ENCODE results near the gene PGM1. TPM values are rescaled to one million over a fixed set of nuclear protein-coding genes. Genes with fewer than 3 reads are reported as not detected.

Gene PGM1
- total RNA-seq, 1 experiment from 2014 or later, result 111 TPM

GRCh38 chr1:63648689-63649088 is 55.5 kb downstream of the PGM1 start (continued):
- no peak for TF ChIP-seq ZNF532 (CRISPR knock-in tag; IDR thresholded peaks at IDR 0.05; ENCODE audit: borderline replicate concordance)

- peaks cover 60% of the 10 kb centered on the region for H3K36me3 Mint-ChIP-seq
- H3K27ac Mint-ChIP-seq, result no peak overlapping the region
- no peak overlapping the region for H3K4me3 Mint-ChIP-seq
- H3K4me1 Mint-ChIP-seq, result no peaks in the 10 kb centered on the region
- TF ChIP-seq PRDM15 (CRISPR knock-in tag; IDR thresholded peaks at IDR 0.05) (no peak), RORB (CRISPR knock-in tag; IDR thresholded peaks at IDR 0.05) (no peak), ZNF232 (CRISPR knock-in tag; IDR thresholded peaks at IDR 0.05) (no peak), E2F1 (CRISPR knock-in tag; IDR thresholded peaks at IDR 0.05) (no peak), ATF1 (CRISPR knock-in tag; IDR thresholded peaks at IDR 0.05) (no peak), ZNF512 (CRISPR knock-in tag; IDR thresholded peaks at IDR 0.05; ENCODE audit: borderline replicate concordance) (no peak), FOXP4 (CRISPR knock-in tag; IDR thresholded peaks at IDR 0.05) (no peak), CBFB (CRISPR knock-in tag; IDR thresholded peaks at IDR 0.05; ENCODE audit: low read depth) (no peak), NFYB (CRISPR knock-in tag; conservative IDR thresholded peaks at IDR 0.05; ENCODE audit: low read depth) (no peak)
- ChIA-PET CTCF (interaction anchor here (0.5 to 1.7 kb wide), 4 partner anchors 23 to 601 kb away, joined by 3 to 5 read pairs (median 3); no protein-coding TSS in a partner anchor), POLR2A (interaction anchor here (0.9 kb wide), 1 partner anchor 11 kb away, joined by 3 read pairs; no protein-coding TSS in a partner anchor)
- H3K27me3 Mint-ChIP-seq (ENCODE audit: low read depth), result no peaks in the 10 kb centered on the region
- DNase-seq (ENCODE audit: low spot score), result no peak
- H3K9me3 Mint-ChIP-seq, result no peaks in the 10 kb centered on the region
- ATAC-seq, result no peak
These were observed 58.0 kb downstream of the PGM1 start for GRCh38 chr1:63651161-63651701.

Measured in WTC11 (cell line).